Transverse colon (tissue), 4 donors: ENCODE results near the gene PTCH1.

ENCODE experiments used
- EP300 ChIP-seq: sonication (generic); formaldehyde crosslinking; IDR thresholded peaks from one replicate; pipeline ENCODE4 v1.6.1; 2017; ENCODE audit warnings: antibody characterized with exemption, low read depth
- POLR2A ChIP-seq: fragments of 450-650 bp; IDR thresholded peaks from one replicate; pipeline ENCODE4 v1.6.1; 2016; ENCODE audit warnings: antibody characterized with exemption, mild to moderate bottlenecking, moderate library complexity
- POLR2AphosphoS5 ChIP-seq, 3 donors: sonication (generic); formaldehyde crosslinking; IDR thresholded peaks; one replicate each; pipeline ENCODE4 v1.6.1; 2016; ENCODE audit warnings: antibody characterized with exemption in 3 of 3
- TF ChIP-seq, protein P1 (sequence below), 5 experiments: fragments of 200-600 bp in 3 of 5; fragments of 450-650 bp in 2 of 5; sonication (generic) in 3 of 5; IDR thresholded peaks; 1 replicate in 2 of 5; 2 replicates in 3 of 5; pipeline ENCODE4 v1.5.1; 2016 to 2017; ENCODE audit warnings: antibody characterized with exemption in 5 of 5, inconsistent platforms in 3 of 5, mild to moderate bottlenecking in 2 of 5, moderate library complexity in 1 of 5

DNA sequence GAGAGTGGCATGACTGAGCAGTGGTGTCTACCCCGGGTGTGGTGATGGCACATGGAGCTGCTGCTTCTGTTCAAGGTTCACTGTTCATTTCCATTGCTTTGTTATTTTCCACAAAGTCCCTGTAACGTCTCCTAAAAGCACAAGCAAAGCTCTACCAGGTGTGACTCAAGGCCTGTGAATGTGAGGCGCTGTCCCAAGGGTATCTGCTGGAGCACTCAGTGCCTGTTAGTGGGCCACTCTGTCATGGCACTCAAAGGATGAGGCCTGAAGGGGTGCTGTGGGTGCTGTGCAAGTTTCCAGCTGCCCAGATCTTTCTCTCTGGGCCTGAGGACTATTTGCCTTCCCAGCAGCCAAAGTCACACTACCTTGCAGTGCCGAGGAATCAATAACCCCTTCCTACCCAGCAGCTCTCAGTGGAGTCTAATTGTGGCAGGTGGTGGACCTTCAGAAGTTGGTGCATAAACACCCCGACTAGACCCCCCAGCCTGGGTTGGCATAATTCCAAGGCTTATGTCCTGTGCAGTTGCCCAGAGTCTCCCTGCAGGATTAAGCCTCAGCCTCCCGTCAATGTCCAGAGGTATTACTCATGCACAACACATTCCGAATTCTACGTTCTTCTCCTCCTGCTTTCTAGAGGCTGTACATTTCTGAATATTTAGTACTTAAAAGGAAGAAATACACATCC is 17.4 kb upstream of the PTCH1 start:
- TF ChIP-seq, protein P1, sequence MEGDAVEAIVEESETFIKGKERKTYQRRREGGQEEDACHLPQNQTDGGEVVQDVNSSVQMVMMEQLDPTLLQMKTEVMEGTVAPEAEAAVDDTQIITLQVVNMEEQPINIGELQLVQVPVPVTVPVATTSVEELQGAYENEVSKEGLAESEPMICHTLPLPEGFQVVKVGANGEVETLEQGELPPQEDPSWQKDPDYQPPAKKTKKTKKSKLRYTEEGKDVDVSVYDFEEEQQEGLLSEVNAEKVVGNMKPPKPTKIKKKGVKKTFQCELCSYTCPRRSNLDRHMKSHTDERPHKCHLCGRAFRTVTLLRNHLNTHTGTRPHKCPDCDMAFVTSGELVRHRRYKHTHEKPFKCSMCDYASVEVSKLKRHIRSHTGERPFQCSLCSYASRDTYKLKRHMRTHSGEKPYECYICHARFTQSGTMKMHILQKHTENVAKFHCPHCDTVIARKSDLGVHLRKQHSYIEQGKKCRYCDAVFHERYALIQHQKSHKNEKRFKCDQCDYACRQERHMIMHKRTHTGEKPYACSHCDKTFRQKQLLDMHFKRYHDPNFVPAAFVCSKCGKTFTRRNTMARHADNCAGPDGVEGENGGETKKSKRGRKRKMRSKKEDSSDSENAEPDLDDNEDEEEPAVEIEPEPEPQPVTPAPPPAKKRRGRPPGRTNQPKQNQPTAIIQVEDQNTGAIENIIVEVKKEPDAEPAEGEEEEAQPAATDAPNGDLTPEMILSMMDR (IDR thresholded peaks at IDR 0.05) = no peak
- TF ChIP-seq POLR2AphosphoS5 (IDR thresholded peaks at IDR 0.05) (no peak), POLR2A (no peak), EP300 (no peak)
